Suppressor macrophage treated with lipopolysaccharide for 1 hour (primary cell): ENCODE measurements around the gene SAP130.

ENCODE experiments used
- DNase-seq, 3 donors: peaks; one replicate each; pipeline ENCODE4 v3.0.0-alpha.2; 2020 to 2022

SAP130 gene

DNA sequence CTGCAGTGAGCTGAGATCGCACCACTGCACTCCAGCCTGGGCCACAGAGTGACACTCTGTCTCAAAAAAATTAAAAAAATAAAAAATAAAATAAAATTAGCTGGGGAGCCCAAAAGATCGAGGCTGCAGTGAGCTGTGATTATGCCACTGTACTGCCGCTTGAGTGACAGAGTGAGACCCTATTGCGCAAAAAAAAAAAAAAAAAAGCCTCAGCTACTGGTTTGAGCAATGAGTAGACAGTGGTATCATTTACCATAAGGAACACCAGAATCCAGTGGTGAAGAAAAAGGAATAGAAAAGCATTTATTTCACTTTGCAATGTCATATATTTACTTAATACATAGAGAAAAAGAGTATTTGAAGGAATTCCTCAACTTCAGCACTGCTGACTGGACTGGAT, 3.0 kb downstream of the SAP130 start:
- peak in 1 of 3 donors; percentile 24 for DNase-seq

DNA sequence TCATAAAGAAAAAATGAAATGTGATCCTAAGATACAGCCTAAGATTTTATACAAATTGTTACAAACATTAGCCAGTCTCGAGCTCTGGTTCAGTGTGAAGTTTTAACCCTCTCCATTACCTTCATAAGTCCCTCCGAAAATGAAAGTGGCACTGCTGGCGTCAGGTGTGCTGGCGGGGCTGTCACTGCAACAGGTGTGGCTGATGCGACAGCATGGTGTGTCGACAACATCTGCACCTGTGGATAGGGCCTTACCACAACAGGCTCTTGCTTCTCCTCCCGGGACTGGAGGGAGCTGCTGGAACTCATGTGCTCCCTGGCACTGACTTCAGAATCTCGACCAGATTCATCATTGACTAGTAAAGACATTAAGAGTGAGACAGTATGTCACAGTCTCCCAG, 10.3 kb downstream of the SAP130 start:
- DNase-seq, result no peak

DNA sequence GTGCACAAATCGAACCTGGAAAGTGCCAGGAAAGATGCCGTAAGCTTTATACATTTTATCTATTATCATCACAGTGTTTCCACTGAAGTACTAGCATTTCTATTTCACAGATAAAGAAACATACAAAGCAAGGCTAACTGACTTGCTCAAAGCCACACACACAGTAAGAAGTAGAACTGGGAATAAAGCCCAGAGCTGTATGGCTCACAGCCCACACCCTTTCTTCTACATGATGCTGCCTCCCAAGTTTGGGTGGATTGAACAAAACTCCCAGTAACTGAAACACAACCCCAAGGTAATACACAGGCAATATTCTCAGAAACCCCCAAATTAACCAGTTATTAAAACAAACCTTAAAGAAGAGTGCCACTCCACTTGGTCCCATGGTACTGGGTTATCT, 11.2 kb downstream of the SAP130 start:
- DNase-seq, result no peak

DNA sequence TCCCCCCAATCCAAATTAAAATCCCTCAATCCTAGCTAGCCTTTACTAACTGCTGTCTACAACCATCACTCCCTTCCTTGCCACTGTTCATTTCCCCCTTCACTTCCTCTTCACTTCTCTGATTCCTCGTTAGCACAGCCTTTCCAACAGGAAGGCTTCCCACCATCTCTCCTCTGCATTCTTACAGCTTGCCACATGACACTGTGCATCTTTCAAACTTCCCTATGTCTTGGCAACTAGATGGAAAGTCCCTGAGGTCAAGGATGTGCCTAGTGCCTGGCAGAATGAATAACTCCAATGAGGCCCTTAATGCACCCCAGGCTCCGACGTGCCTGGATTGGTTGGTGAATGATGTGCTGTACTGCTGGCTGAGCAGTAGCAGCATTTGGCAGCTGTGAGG, 15.2 kb downstream of the SAP130 start:
- DNase-seq, result peak; percentile 45 to 61 (median 46)

DNA sequence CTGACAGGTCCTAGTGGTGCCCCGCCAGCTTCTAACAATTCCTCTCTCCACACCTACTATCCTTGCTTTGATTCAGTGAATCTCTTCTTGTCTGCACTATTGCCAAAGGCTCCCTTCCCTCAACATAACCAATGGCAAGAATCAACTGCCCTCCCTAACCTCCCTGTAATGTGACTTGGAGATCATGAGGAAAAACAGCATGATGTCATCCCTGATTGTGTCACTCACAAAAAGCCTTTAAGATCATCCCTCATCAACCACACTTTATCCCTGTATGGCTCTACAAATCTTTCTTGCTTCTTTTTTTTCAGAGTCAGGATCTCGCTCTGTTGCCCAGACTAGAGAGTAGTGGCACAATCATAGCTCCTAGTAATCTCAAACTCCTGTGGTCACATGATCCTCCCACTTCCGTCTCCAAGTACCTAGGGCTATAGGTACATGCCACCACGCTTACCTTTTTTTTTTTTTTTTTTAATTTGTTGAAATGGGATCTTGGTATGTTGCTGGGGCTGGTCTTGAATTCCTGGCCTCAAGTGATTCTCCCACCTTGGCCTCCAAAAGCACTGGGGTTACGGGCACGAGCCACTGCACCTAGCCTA, 19.7 kb downstream of the SAP130 start:
- peak; percentile 65 to 68 (median 66) for DNase-seq

DNA sequence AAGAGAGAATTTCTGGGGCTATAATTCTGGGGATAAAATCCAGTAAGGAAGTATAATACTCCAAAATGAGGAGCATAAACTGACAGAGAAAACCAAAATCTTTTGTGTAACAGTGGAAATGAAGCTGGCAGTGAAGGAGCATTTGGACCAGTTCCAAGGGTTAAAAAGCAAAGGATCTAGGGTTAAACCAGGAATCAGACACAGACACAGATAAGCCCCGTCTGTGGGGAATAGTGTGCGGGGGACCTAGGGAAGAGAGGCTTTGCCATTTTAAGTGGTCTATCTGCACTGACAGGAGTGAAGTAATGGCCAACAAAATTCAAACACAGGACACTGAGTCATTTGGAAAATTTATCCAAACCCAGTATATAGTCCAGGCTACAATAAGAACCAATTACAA, 23.4 kb downstream of the SAP130 start:
- no peak for DNase-seq

DNA sequence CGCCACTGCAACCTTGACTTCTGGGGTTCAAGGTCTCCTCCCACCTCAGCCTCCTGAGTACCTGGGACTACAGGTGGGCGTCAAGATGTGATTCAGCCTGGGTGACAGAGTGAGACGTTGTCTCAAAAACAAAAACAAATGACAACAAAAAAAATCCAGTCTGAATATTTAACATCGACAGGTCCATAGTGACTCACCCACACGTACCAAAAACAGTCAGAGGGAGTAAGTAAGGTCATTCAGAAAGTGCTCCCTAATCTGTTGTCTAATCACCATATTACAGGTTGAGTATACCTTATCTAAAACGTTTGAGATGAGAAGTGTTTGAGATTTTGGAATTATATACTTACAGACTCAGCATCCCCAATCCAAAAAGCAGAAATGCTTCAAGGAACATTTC, 24.4 kb downstream of the SAP130 start:
- DNase-seq, result no peak

DNA sequence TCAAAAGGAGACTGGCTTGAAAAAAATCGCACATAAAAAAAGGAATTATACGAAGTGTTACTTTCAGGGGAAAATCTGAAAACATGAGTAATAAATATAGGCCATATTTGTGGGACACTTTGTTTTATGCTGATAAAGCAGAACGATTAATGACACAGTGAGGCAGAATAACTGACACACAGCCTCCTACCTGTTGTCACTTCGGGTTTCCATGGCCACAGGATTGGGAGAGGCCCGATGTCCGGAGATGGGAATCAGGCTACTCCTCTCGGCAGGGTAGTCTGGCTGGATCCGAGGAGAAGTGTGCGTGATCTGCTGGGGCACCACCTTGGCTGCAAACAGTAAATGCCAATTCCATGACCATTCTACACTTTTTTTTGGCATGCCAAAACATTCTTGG, 31.7 kb downstream of the SAP130 start:
- no peak for DNase-seq

DNA sequence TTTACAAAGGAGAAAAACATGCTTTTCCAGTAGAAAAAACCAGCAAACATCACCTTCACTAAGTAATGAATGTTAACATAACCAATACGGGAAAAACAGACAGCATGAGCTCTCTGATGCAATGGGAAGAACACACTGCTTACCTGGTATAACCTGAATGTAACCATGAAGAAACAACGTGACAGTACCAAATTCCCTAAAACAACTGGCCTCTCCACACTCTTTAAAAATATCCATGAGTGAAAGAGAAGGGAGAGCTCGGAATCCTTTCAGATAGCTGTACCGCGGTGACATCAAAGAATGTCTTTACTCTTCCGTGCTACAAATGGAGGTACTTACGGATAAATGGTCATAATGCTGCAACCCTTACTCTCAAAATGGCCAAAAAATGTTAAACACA, 32.1 kb downstream of the SAP130 start:
- DNase-seq, result no peak

DNA sequence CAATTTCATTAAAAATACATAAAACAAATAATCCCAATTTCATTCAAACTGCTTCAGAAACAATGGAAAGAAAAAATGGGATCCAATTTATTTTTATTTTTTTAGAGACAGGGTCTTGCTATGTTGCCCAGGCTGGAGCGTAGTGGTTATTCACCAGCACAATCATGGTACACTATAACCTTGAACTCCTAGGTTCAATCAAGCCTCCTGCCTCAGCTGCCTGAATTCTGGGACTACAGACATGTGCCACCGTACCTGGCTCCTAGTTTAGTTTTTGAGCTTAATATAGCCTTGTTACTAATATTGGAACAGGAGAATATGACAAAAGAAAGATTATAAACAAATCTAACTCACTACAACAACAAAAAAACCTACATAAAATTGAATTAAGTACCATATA, 34.2 kb downstream of the SAP130 start:
- DNase-seq, result no peak

DNA sequence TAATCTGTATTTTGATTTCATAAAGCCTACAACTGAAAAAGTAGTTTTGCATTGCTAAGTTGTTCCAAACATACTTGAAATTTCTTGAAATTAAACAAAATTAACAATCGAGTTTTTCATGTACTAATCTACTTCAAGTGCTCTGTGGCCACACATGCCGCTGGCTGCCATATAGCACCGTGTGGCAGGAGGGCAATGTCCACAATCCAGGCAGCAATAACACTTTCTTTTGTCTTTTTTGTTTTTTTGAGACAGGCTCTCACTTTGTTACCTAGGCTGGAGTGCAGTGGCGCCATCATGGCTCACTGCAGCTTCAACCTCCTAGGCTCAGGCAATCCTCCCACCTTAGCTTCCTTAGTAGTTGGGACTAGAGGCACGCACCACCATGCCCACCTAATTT, 36.1 kb downstream of the SAP130 start:
- no peak for DNase-seq

DNA sequence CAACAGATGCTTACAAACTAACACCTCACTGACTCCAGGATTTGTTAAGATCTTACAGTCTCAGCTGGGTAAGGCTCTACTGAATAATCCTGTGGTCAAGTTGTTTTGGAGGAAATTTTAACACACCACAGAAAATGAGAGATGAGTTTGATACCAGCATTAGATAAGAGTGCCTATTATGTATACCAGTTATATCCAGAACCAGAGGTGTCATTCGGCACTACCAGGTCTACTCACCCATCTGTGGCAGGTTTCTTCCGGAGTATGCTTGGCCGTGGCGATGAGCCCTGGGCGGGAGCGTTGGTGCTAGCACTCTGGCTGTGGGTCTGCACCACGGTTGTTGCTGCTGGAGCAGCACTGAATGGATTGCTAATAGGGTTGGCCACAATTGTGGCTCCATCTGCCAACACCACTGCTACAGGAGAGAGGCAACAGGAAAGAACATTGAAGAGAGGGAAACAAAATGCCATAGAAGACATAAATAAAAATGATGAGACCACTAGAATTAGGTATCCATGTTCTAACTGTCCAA, 41.2 kb downstream of the SAP130 start:
- DNase-seq, result no peak

DNA sequence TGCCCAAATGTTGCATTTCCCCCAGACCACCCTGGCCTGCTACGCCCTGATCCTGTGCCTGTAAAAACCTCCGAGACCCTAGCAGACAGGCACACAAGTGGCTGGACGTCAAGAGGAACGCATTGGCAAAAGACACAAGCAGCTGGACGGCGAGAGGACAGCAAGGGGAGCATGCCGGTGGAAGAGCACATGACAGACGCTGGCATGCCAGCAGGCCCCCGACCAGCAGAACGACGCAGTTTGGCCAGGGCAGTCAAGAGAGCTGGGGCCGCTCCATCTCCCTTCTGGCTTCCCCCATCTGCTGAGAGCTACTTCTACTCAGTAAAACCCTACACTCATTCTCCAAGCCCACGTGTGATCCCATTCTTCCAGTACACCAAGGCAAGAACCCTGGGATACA, 42.1 kb downstream of the SAP130 start:
- no peak for DNase-seq

DNA sequence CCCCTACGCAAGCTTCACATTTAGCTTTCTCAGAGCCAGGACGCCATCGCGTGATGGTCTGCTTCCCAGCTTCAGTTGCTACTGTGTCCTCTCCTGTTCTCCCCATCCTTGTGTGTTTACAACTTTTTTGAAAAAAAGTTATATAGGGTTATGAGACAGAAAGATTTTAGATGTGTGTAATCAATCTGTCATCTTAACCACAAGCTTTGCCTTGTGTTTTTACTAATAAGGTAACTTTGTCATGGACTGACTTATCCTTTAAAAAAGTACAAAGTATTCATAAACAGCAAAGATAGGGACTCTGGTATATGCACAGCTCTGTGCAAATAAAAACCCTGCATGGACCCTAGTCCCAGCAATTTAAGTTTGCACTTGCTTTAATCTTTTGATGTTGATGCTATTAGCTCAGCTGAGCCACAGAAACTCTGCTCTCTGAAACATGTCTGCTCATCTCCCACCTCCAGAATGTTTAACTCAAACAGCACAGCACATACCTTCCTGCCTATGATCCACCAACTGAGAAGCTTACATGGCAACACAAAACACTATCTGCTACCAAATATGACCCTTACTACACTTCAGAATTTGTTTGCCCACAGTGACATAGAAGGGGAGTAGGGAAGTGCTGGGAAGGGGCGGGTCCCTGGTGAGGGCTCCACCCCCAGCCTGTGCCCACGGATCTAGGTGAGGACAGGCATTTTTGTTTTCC, 42.7 kb downstream of the SAP130 start:
- DNase-seq, result no peak

DNA sequence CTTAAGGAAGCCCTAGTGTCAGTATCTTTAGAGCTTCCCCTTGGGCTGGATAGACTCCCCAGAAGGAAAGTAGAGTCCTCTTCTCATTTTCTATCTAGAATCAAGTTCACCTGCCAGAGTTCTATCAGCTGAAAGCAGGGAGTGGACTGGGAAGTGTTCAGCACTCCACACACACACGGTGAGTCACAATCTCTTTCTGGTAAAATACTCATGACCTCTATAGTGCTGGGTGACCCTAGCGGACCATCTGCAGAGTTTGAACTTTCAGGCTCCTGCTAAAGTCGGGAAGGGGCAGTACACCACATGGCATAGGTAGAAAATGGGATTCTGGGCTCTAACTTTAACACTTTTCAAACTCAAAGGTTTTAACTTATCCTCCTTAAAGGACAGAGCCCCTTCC, 43.3 kb downstream of the SAP130 start:
- no peak for DNase-seq

DNA sequence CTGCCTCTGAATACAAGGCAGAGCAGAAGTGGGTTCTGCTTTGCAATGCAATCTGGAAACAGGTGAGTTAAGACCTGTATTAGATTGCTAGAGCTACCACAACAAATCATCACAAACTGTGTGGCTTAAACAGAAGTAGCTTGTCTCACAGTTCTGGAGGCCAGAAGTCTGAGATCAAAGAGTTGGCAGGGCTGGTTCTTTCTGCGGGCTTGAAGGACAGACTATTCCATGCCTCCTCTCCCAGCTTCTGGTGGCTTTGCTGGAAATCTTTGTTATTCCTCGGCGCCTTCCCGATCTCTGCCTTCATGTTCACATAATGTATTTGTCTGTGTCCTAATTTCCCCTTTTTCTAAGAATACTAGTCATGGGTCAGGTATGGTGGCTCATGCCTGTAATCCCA, 58.4 kb downstream of the SAP130 start:
- no peak for DNase-seq

DNA sequence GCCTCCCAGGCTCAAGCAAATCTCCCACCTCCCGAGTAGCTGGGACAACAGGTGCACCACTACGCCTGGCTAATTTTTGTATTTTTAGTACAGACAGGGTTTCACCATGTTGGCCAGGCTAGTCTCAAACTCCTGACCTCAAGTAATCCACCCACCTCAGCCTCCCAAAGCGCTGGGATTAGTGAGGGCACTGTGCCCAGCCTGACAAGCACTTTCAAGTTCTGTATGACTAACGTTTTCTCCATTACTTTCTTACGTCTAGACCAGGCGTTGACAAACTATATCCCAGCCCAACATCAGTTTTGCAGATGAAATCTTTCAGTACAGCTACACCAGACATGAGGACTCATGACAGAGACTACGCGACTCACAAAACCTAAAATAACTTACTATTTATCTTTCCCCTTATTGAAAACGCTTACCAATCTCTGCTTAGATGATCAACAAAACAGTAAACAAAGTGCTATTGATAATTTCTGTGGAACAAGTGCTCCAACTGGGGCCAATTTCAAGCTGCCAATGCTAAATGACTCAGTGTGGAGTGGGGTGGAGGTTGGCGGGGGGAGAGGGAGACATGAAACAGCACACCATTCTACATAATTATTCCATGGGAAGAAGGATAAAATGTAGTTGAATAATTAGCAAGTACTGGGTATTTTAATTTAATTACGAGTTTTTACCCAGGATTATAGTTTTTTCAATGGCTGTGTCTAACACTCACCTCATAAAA, 59.1 kb downstream of the SAP130 start:
- no peak for DNase-seq

DNA sequence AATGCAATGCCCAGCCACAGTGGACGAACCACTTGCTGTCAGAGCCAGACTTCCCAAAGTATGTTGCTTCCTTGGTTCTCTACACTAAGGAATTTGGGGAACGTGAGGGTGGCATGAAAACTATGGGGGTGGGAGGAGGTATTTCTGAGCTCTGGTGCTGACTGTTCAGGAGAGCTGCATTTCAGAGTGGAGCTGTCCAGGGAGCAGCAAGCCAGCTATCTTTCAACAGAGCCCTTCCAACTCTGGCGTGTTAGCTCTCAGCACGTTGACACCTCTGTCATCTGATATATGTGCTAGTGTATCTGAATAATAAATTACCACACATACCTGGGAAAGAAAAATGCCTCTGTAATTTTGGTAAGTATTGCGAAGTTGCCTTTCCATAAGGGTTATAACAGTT, 66.1 kb downstream of the SAP130 start:
- DNase-seq, result no peak

DNA sequence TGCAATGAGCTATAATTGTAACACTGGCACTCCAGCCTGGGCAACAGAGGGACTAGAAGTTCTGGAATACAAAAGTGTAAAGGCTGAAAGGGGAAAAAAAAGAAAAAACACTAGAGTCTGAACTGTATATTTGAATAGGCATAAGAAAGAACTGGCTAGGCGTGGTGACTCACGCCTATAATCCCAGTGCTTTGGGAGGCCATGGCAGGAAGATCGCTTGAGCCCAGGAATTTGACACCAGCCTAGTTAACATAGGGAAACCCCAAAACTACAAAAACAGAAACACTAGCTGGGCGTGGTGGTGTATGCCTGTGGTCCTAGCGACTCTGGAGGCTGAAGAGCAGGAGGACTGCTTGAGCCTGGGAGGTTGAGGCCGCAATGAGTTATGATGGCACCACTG, 70.6 kb downstream of the SAP130 start:
- DNase-seq, result no peak

DNA sequence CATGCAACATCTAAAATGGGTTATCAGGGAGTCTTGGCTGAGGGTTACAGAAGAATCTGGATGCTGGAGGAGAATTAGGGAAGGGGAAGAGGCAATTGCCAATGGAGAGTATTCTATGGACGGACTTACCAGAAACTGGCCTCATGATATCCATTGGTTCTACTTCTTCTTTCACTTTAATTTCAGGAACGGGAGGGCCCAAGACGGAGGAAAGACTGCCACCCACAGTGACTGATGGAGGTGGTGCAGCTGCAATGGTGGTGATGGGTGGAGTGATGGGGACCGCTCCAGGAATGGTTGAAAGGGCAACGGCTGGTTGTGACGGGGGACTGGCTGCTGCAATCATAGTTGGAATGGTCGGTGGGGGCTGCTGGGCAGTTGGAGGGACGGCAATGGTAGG, 73.0 kb downstream of the SAP130 start:
- DNase-seq, result peak; percentile 64 to 66 (median 64)

DNA sequence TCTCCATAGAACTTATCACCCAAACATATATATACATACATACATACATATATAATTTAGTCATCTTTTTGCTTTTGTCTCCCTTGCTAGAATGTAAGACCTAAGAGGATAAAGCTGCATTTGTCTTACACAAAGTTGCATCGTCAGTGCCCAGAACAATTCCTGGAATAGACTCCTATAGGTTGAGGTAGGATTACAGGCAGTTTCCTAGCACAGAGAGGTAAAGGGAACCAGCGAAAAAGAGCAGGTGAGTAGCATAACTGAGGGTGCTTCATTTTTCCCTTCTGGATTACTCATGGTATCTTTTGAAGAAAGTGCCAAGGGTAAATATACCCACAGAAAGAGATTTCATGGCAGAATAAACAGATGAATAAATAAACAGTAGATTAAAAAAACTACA, 74.0 kb downstream of the SAP130 start:
- DNase-seq, result no peak

DNA sequence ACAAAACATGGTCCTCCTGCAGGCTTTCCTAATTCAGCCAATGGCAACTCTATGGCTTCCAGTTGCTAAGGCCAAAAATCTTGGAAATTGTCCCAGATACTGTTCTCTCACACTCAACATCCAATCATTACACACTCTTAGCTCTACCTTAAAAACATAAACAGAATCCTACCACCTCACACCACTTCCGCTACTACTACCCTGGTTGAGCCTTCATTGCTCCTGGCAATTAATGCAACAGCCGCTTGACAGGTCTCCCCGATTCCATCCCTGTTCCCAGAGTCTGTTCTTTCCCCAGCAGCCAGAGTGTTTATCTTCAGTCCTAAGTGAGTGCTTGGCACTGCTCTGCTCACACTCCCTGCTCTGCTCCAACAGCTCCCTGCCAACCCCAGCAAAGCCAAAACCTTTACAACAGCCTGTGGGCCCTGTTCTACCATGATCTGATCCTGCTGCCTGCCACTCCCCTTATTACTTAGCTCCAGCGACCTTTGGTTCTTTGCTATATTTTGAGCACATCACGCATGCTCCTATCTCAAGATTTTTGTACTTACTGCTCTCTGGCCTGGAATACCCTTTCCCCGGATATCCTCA, 74.6 kb downstream of the SAP130 start:
- no peak for DNase-seq

DNA sequence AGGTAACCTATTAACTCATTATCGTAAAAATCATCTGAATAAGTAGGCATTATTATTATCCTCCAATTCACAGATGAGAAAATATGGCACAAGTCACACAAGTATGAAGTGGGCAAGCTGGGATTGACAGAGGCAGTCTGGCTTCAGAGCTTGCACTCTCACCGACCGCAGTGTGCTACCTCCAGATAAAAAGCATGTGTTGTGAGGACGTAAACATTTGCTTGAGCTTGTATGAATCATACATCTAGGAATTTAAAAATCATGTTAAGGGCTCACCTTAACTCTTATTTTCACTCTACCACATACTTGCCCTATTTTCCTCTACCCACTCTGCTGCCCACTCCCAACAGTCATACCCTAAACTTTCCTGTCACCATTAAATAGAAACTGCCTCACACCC, 76.8 kb downstream of the SAP130 start:
- no peak for DNase-seq

DNA sequence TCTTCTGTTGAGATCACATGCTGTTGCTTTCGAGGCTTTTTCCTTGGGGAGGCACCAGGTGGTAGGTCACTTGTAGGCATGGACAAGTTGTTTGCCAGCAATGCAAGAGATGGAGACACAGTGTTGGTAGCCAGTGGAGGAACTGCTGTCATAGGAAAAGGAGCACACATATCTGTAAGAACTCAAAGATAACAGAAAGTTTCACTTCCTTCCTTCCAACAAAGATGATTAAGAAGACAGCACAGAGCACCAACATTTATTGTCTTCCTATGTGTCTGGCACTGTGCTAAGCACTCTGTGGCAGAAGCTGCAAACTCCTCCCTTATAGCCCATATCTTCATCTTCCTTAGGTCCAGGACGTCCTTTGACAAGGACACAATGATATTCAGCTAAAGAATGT, 77.6 kb downstream of the SAP130 start:
- DNase-seq, result no peak
